IgD-negative memory B cell (primary cell): ENCODE measurements around the gene TMPRSS9. TPM values are rescaled to one million over a fixed set of nuclear protein-coding genes. Genes with fewer than 3 reads are reported as not detected.
A peak's percentile ranks its signal among the peaks of the same experiment; 100 is the strongest.

ENCODE experiments used
- H3K27ac Mint-ChIP-seq, 3 donors: one replicate each; pipeline ENCODE4 v1.8.0; 2020 to 2022; ENCODE audit warnings: mild to moderate bottlenecking in 3 of 3, mixed read lengths in 3 of 3, moderate library complexity in 1 of 3
- H3K27me3 Mint-ChIP-seq: one replicate; pipeline ENCODE4 v1.8.0; 2021; ENCODE audit warnings: mixed read lengths
- H3K36me3 Mint-ChIP-seq: one replicate; pipeline ENCODE4 v1.8.0; 2020; ENCODE audit warnings: mild to moderate bottlenecking, mixed read lengths
- H3K4me1 Mint-ChIP-seq, 3 donors: one replicate each; pipeline ENCODE4 v1.8.0; 2020 to 2022; ENCODE audit warnings: mixed read lengths in 3 of 3, mild to moderate bottlenecking in 1 of 3
- H3K4me3 Mint-ChIP-seq, 4 donors: one replicate each; pipeline ENCODE4 v1.8.0; 2020 to 2022; ENCODE audit warnings: mild to moderate bottlenecking in 4 of 4, mixed read lengths in 4 of 4, moderate library complexity in 3 of 4
- H3K9me3 Mint-ChIP-seq, 3 donors: one replicate each; pipeline ENCODE4 v1.8.0; 2020 to 2021; ENCODE audit warnings: mixed read lengths in 3 of 3, mild to moderate bottlenecking in 1 of 3
- polyA plus RNA-seq: library from polyadenylated mRNA; unstranded; fragments of 300-500 nt; fragmentation: Illumina TruSeq; gene quantifications from one replicate; pipeline ENCODE4 v1.2.3, GENCODE V29; 2021

Gene TMPRSS9
- polyA plus RNA-seq, 1 donor from 2014 or later, result not detected

GRCh38 chr19:2441096-2441752, 81.2 kb downstream of the TMPRSS9 start:
- H3K4me1 Mint-ChIP-seq, result peaks cover 0 to under 1% (median 0%) of the 10 kb centered on the region in 3 donors
- no peaks in the 10 kb centered on the region for H3K9me3 Mint-ChIP-seq
- no peaks in the 10 kb centered on the region for H3K27me3 Mint-ChIP-seq
- H3K36me3 Mint-ChIP-seq, result peaks cover 6% of the 10 kb centered on the region
- H3K4me3 Mint-ChIP-seq, result no peak overlapping the region
- no peak overlapping the region for H3K27ac Mint-ChIP-seq

GRCh38 chr19:2443116-2443784, 83.2 kb downstream of the TMPRSS9 start:
- no peaks in the 10 kb centered on the region for H3K9me3 Mint-ChIP-seq
- H3K4me1 Mint-ChIP-seq, result peaks cover 4 to 5% (median 5%) of the 10 kb centered on the region in 3 donors
- H3K36me3 Mint-ChIP-seq, result peaks cover 3% of the 10 kb centered on the region
- H3K27me3 Mint-ChIP-seq, result no peaks in the 10 kb centered on the region
- peak overlapping the region in 1 of 3 donors; percentile 35 for H3K27ac Mint-ChIP-seq
- no peak overlapping the region for H3K4me3 Mint-ChIP-seq

GRCh38 chr19:2443785-2444182, 83.7 kb downstream of the TMPRSS9 start:
- no peak overlapping the region for H3K4me3 Mint-ChIP-seq
- no peaks in the 10 kb centered on the region for H3K27me3 Mint-ChIP-seq
- H3K27ac Mint-ChIP-seq, result peak overlapping the region in 1 of 3 donors; percentile 35
- peaks cover 4 to 5% (median 5%) of the 10 kb centered on the region in 3 donors for H3K4me1 Mint-ChIP-seq
- no peaks in the 10 kb centered on the region for H3K9me3 Mint-ChIP-seq
- peaks cover 3% of the 10 kb centered on the region for H3K36me3 Mint-ChIP-seq

GRCh38 chr19:2444251-2445002, 84.4 kb downstream of the TMPRSS9 start:
- no peaks in the 10 kb centered on the region for H3K9me3 Mint-ChIP-seq
- H3K27me3 Mint-ChIP-seq, result no peaks in the 10 kb centered on the region
- H3K4me3 Mint-ChIP-seq, result no peak overlapping the region
- peaks cover 4 to 5% (median 5%) of the 10 kb centered on the region in 3 donors for H3K4me1 Mint-ChIP-seq
- no peak overlapping the region for H3K27ac Mint-ChIP-seq
- H3K36me3 Mint-ChIP-seq, result peaks cover 3% of the 10 kb centered on the region

GRCh38 chr19:2446381-2446780, 86.3 kb downstream of the TMPRSS9 start:
- Mint-ChIP-seq H3K27me3 (no peaks in the 10 kb centered on the region), H3K4me3 (peak overlapping the region in 3 of 4 donors; percentile 67 to 81 (median 73)), H3K9me3 (no peaks in the 10 kb centered on the region), H3K27ac (peak overlapping the region in 2 of 3 donors; percentile 82 to 87), H3K4me1 (peaks cover 5 to 6% (median 5%) of the 10 kb centered on the region in 3 donors), H3K36me3 (peaks cover 2% of the 10 kb centered on the region)

- no peaks in the 10 kb centered on the region for H3K27me3 Mint-ChIP-seq
- H3K9me3 Mint-ChIP-seq, result no peaks in the 10 kb centered on the region
- H3K4me1 Mint-ChIP-seq, result peaks cover 5 to 10% (median 5%) of the 10 kb centered on the region in 3 donors
- peaks cover 2% of the 10 kb centered on the region for H3K36me3 Mint-ChIP-seq
- H3K4me3 Mint-ChIP-seq, result peak overlapping the region in 1 of 4 donors; percentile 23
- H3K27ac Mint-ChIP-seq, result no peak overlapping the region
Observed at GRCh38 chr19:2449019-2449418, 89.0 kb downstream of the TMPRSS9 start.

- peaks cover 5 to 15% (median 10%) of the 10 kb centered on the region in 3 donors for H3K4me1 Mint-ChIP-seq
- no peak overlapping the region for H3K27ac Mint-ChIP-seq
- H3K9me3 Mint-ChIP-seq, result no peaks in the 10 kb centered on the region
- no peaks in the 10 kb centered on the region for H3K36me3 Mint-ChIP-seq
- no peak overlapping the region for H3K4me3 Mint-ChIP-seq
- H3K27me3 Mint-ChIP-seq, result no peaks in the 10 kb centered on the region
Observed at GRCh38 chr19:2451138-2451537, 91.1 kb downstream of the TMPRSS9 start.

GRCh38 chr19:2451741-2452140, 91.7 kb downstream of the TMPRSS9 start:
- Mint-ChIP-seq H3K4me3 (peak overlapping the region in 1 of 4 donors; percentile 55), H3K9me3 (no peaks in the 10 kb centered on the region), H3K27me3 (no peaks in the 10 kb centered on the region), H3K27ac (peak overlapping the region in 1 of 3 donors; percentile 55), H3K36me3 (no peaks in the 10 kb centered on the region), H3K4me1 (peaks cover under 1 to 10% (median 5%) of the 10 kb centered on the region in 3 donors)

- Mint-ChIP-seq H3K4me1 (peaks cover 9 to 15% (median 10%) of the 10 kb centered on the region in 3 donors), H3K36me3 (peaks cover 2% of the 10 kb centered on the region), H3K4me3 (peak overlapping the region in 2 of 4 donors; percentile 45 to 68), H3K27ac (peak overlapping the region in 2 of 3 donors; percentile 29 to 39), H3K9me3 (no peaks in the 10 kb centered on the region), H3K27me3 (no peaks in the 10 kb centered on the region)
Observed at GRCh38 chr19:2453431-2454025, 93.5 kb downstream of the TMPRSS9 start.

GRCh38 chr19:2454199-2454961, 94.3 kb downstream of the TMPRSS9 start:
- Mint-ChIP-seq H3K4me1 (peaks cover 9 to 15% (median 10%) of the 10 kb centered on the region in 3 donors), H3K27me3 (no peaks in the 10 kb centered on the region), H3K4me3 (peak overlapping the region; percentile 63 to 85 (median 69)), H3K9me3 (no peaks in the 10 kb centered on the region), H3K36me3 (peaks cover 2% of the 10 kb centered on the region), H3K27ac (peak overlapping the region; percentile 29 to 92 (median 91))

GRCh38 chr19:2454962-2455850, 95.1 kb downstream of the TMPRSS9 start:
- H3K27me3 Mint-ChIP-seq, result no peaks in the 10 kb centered on the region
- peaks cover 2% of the 10 kb centered on the region for H3K36me3 Mint-ChIP-seq
- no peaks in the 10 kb centered on the region for H3K9me3 Mint-ChIP-seq
- peak overlapping the region; percentile 70 to 94 (median 84) for H3K4me3 Mint-ChIP-seq
- peak overlapping the region; percentile 56 to 92 (median 91) for H3K27ac Mint-ChIP-seq
- peaks cover 9 to 13% (median 10%) of the 10 kb centered on the region in 3 donors for H3K4me1 Mint-ChIP-seq

GRCh38 chr19:2455851-2456570, 95.9 kb downstream of the TMPRSS9 start:
- H3K4me3 Mint-ChIP-seq, result peak overlapping the region; percentile 70 to 94 (median 89)
- peaks cover 2% of the 10 kb centered on the region for H3K36me3 Mint-ChIP-seq
- peaks cover 9 to 13% (median 10%) of the 10 kb centered on the region in 3 donors for H3K4me1 Mint-ChIP-seq
- no peaks in the 10 kb centered on the region for H3K27me3 Mint-ChIP-seq
- H3K27ac Mint-ChIP-seq, result peak overlapping the region; percentile 56 to 92 (median 78)
- no peaks in the 10 kb centered on the region for H3K9me3 Mint-ChIP-seq
